DOHH2 (cell line): ENCODE data around the gene SLC5A10.

Experiments used
- EZH2phosphoT487 ChIP-seq: fragments of 200-600 bp; sonication (generic); IDR thresholded peaks from 2 replicates; pipeline ENCODE4 v1.6.1; 2017; ENCODE audit warnings: borderline replicate concordance, mild to moderate bottlenecking, antibody characterized with exemption, low read length, moderate library complexity, mixed read lengths
- TF ChIP-seq, protein P1 (sequence below): fragments of 200-600 bp; sonication (generic); IDR thresholded peaks from one replicate; pipeline ENCODE4 v1.5.1; 2014; ENCODE audit warnings: antibody characterized with exemption, mild to moderate bottlenecking, low read depth, low read length; ENCODE audit not compliant: poor library complexity, severe bottlenecking

DNA sequence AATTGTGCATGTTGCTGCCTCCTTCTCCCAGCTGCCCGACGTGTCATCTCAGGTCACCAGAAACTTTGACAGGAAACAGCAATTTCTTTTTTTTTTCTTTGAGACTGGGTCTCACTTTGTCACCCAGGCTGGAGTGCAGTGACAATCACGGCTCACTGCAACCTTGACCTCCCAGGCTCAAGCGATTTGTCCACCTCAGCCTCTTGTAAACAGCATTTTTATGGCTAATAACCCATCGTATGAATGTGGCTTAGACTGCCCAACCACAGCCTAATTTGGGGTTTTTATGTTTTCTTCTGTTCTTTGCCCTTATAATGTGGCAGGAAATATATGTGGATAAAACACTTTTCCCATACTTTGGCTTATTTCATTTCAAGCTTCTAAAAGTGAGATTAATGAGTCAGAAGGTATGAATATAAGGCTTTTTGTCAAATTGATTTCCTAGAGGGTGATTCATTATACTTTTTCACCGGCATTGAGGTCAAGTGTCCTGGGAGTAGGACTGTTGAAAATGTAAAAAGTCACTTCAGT lies 31.0 kb upstream of the SLC5A10 start:
- TF ChIP-seq, protein P1, sequence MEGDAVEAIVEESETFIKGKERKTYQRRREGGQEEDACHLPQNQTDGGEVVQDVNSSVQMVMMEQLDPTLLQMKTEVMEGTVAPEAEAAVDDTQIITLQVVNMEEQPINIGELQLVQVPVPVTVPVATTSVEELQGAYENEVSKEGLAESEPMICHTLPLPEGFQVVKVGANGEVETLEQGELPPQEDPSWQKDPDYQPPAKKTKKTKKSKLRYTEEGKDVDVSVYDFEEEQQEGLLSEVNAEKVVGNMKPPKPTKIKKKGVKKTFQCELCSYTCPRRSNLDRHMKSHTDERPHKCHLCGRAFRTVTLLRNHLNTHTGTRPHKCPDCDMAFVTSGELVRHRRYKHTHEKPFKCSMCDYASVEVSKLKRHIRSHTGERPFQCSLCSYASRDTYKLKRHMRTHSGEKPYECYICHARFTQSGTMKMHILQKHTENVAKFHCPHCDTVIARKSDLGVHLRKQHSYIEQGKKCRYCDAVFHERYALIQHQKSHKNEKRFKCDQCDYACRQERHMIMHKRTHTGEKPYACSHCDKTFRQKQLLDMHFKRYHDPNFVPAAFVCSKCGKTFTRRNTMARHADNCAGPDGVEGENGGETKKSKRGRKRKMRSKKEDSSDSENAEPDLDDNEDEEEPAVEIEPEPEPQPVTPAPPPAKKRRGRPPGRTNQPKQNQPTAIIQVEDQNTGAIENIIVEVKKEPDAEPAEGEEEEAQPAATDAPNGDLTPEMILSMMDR = no peak
- no peak for TF ChIP-seq EZH2phosphoT487
